ENCODE data around the gene TPP2.

The TPP2 gene

DNA sequence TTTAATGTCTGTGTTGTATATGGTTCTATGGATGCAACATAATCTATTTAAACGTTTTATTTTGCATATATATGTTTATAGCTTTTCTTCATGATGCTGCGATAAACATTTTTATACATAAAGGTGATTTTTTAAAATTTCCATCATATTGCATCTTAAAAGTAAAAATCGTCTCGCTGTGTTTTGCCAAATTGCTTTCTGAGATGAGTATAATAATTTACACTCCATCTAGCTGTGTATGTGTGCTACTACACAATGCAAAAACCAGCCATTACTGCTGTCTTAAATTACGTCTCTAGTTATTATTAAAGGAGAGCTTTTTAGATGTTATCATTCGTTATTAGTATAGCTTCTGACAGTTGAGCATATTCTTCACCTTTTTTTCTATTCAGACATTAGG is 60.8 kb downstream of the TPP2 start:
- no peak for DNase-seq (ENCODE audit: low read depth in 2 of 2)

DNA sequence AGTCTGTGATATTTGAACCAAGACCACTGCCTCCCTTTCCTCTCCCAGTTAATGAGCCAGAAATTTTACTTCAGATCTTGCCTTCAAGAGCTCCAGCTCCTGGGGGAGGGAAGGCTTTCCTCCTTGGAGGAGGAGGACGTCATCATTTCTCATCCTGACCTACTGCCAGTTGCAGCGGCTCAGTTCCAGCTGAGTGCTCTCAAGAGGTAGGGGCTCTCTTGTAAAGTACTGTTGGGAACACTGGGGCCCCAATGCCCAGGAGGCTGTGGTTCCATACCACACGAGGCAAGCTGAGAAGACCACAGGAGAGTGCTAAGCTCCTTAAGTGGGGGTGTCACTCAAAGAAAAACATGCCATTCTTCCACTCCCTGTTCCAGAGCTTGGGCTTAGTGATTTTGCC is 61.9 kb downstream of the TPP2 start:
- DNase-seq (ENCODE audit: low read depth in 2 of 2): no peak

DNA sequence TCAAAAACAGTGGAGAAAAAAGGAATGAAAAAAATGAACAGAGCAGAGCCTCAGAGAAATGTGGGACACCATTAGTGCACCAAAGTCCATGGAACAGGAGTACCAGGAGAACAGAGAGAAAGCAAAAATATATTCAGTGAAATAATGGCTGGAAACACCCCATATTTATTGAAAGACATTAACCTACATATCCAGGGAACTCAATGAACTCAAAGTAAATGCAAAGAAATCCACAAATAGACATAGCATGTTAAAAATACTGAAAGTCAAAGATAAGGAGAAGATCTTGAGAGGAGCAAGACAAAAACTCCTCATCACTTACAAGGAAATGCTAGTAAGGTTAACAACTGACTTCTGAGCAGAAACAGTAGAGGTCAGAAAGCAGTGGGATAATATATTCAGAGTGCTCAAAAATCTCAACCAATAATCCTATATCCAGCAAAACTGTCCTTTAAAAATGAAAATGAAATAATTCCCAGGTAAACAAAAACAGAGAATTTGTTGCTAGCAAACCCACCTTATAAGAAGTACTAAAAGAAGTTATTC is 62.5 kb downstream of the TPP2 start:
- DNase-seq (ENCODE audit: low read depth in 2 of 2): no peak

DNA sequence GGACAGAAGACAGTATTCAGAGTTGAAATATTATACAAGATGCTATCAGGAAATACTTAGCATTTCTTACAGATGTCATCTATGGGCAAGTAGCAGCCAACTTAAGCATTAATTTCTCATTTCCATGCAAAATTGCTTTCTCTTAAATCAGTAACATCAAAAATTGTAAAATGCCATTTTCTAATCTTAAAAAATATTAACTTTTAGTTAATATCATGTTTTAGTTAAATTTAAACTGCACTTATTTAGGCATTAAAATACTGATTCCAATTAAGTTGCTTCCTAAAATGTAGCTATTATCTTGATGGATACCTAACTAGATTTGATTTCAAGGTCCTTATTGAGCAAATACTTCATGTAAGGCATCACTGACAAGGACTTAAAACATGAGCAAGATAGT is 70.2 kb downstream of the TPP2 start:
- no peak for DNase-seq (ENCODE audit: low read depth in 2 of 2)

DNA sequence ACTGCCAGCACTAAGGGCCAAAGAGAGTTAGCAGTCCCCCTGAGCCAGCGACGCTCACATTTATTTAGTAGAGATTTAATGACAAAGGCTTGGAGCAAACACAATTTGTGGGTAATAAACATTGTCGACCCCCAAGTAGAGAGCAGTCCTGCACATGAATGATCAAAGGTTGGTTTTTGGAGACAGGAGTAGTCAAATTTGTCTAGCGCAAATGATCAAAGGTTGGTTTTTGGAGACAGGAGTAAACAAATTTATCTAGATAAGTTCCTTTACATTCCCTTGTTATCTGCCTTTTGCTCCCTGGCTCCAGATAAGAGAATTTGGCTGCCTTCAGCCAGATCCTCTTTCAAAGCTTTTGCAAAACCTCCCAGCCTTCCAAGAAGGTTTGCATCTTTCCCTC is 71.1 kb downstream of the TPP2 start:
- DNase-seq (ENCODE audit: low read depth in 2 of 2): no peak

DNA sequence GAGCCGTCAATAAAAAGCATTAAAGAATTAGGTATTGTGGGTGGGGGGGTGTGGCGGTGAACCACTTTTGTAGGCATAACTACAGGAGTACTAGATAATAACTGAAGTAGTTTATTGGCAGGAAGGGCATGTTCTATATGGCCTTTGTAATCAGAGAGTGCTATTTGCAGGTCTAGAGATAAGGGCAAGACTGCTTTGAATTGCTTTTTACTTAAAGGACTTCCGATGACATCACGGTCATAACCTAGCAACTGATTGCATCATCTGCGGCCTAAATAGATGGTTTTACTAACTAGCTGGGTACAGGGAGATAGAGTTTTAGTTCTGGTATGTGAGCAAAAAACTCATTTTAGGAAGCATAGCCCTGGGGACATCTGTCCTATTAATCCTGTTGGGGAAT is 73.3 kb downstream of the TPP2 start:
- no peak for DNase-seq (ENCODE audit: low read depth in 2 of 2)

DNA sequence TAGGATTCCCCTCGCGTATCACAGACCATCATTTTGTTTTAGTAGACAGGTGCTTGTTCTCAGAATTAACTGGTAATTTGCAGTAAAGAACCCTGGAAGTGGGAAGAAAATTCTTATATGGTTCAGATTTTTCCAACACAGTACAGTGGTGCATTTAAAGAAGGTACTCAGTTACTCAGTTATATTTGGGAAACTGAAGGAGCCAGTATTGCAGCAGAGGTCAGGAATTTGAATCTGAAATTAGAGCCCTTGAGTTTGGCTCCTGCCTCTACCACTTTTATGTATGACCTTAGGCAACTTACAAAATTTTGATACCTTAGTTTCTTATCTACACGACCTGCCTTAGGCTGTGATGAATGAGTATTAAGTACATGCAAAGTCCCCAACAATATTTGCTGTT is 78.3 kb downstream of the TPP2 start:
- DNase-seq (ENCODE audit: low read depth in 2 of 2): no peak

GRCh38 chr13:102677122-102677521 is 80.3 kb downstream of the TPP2 start:
- no peak for DNase-seq (ENCODE audit: low read depth in 2 of 2)

- no peak for DNase-seq (ENCODE audit: low read depth in 2 of 2)
Observed at GRCh38 chr13:102678339-102679107, 81.7 kb downstream of the TPP2 start.

DNA sequence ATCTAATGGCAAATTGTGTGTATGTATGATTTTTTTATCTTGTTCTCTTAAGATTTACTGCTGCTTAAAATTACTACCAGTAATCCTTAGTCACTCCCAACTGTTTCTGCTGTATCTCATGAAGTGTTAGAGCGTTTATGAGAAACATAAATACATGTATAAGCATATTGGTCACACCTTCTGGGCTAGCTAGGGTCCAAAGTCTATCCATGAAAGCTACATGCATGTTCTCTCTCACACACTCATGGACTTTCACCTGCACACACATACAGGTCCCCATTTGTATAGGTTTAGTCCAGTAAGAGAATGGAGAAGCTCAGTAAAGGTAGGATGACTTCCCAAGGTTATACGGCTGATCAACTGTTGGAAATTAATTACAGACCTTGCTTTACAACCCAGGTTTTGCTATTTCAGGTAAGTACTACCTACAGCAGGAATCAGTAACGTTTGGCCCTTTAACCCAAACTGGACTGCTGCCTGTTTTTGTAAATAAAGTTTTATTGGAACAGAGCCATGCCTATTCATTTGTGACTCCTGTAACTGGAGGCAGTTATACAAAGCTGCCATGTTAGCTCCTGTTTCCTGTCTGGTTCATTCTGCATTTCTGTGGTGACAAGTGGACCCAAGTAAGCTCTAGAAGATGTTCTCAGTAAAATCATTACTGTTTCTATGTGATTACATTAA is 82.8 kb downstream of the TPP2 start:
- DNase-seq (ENCODE audit: low read depth in 2 of 2): no peak

DNA sequence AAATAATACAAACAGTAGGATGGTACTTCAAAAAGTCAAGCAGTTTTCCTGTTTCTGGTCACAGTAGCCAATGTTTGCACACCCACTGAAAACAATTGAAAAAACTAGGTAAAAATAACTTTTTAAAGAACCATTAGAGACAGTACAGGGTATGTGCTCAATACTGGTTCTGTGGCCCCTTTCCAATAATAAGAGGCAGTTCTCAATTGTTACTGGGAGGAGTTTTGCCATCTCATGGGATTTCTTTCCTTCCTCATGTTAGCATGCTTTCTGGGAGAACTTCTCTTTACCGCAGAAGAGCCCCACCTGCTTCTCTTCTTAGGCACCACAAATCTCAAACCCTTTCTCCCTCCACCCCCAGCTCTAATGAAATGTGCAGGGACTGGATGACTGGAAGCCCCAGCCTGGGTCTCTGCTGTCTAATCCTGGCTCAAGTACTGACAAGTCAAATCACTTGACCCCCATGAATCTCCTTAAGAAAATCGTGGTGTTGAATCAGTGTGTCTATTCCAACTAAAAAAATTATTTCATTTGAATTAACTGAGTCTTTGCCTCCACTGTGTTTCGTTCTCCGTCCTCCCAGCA is 83.4 kb downstream of the TPP2 start:
- no peak for DNase-seq (ENCODE audit: low read depth in 2 of 2)

DNA sequence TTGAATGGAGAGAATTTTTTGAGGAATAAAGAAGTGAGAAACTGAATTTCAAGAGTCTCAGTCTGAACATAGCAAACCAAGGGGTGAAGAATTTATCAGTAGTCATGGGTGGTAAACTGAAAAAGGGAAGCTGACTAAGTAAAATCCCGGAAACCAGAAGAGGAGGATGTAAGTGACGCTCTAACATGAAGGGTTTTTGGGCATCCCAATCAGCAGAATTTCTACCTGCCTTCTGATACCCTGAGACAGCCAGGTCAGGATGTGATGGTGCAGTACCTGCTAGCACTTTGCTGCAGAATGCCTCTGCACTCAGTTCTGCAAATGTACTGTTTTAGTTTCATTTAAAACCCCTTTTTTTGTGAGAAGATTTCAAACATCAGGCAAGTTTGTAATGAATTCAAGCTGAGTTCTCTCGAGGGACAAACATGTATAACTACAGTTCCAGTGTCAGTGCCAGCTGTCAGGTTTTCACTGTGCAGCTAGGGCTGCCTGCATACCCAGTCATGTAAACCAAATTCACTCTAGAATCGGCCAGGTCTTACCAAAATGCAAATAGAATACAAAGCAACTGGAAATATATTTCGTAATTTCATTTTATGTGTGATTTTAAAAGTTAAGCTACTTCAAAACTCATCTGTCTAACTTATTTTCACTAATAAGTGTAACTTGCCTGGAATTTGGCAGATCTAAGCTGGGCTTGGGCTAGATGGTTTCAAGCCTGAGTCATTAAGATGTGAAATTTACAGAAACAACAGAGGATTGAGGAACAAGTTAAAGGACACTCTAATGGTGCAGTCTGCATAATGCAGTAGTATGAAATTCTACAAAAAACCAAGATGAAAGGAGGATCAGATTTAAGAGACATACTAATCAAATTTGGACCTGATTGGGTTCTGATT is 84.3 kb downstream of the TPP2 start:
- DNase-seq (ENCODE audit: low read depth in 2 of 2): no peak

- no peak for DNase-seq (ENCODE audit: low read depth in 2 of 2)
Observed at GRCh38 chr13:102682211-102682610, 85.4 kb downstream of the TPP2 start.

- no peak for DNase-seq (ENCODE audit: low read depth in 2 of 2)
Observed at GRCh38 chr13:102682727-102683126, 85.9 kb downstream of the TPP2 start.

- DNase-seq (ENCODE audit: low read depth in 2 of 2): no peak
Observed at GRCh38 chr13:102683637-102684036, 86.9 kb downstream of the TPP2 start.

GRCh38 chr13:102686024-102686423 is 89.2 kb downstream of the TPP2 start:
- DNase-seq (ENCODE audit: low read depth in 2 of 2): no peak

DNA sequence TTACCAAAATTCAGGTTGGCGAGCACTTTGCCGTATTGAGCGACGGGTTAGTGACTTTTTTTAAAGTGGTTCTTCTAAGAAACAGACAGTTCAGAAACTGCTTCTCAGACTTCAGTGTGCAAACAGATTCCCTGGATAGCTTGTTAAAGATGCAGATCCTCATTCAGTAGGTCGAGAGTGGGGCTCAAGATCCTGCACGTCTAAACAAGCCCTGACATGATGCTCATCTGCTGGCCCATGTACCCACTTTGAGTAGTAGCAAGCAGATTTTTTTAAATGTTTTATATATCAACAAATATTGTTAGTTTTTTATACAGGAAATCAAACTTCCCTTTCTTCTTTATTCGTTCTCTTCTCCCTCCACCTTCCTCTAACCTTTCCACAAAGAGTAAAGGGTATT is 90.7 kb downstream of the TPP2 start:
- DNase-seq (ENCODE audit: low read depth in 2 of 2): no peak

GRCh38 chr13:102688306-102688973 is 91.7 kb downstream of the TPP2 start:
- DNase-seq (ENCODE audit: low read depth in 2 of 2): no peak

GRCh38 chr13:102690883-102691282 is 94.1 kb downstream of the TPP2 start:
- DNase-seq (ENCODE audit: low read depth in 2 of 2): no peak

DNA sequence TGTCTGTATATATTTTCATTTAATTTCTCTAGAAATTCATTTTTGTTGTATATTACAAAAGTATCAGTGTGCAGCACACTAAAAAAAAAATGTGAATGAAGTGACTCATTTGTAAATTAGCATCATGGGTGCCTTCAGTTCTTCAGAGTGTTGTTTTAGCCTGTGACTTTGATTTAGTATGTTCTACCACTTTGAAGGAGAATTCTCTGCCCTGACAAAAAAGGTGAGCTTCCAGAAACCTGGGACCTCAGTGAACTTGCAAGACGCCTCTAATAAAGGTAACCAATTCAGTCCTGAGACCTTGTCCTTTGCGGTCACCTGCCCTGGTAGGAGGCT is 95.7 kb downstream of the TPP2 start:
- no peak for DNase-seq (ENCODE audit: low read depth in 2 of 2)

DNA sequence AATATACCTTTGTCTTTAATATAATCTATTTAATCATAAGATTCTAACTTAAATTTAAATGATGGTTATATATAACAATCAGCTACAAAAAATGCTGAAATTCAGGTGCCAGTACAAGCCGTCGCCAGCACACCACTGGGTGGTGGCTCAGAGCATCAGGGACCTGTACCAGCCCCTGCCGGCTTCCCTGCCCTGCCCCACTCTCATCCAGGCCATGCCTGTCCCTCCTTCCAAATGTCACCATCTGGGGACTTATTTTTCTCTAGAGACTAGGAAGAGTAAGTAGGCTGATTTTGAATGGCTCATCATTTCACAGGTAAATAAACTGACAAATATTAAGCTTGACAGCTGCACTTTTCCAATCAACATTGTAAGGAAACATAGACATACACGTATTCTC is 96.5 kb downstream of the TPP2 start:
- DNase-seq (ENCODE audit: low read depth in 2 of 2): no peak

Data from stimulated activated CD8-positive, alpha-beta memory T cell treated with anti-CD3 and anti-CD28 coated beads, Interleukin-2, amount 100 ng/mL, for 1 hour (primary cell).